ENCODE results near the gene NCS1.

DNA sequence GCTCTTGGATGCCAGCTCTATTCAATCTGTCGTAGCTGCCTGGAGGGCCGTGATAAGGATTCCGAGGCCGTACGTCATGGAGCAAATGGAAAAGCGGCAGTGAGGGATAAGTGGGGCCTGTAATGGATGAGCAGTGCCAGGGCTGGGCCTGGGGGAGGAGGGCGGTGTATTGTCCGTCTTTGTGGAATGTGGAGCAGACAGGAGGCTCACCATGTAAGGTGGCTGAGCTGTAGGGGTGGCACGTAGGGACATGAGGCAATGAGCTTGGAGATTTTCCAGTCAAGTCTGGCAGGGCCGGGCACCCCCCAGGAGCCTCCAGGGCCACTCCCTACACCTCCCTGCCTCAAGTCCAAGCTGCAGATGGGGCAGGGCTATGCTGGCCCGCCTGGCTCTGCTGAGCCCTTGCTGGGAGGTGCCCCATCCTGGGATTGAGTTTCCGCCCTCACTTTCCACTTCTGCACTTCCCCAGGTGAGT lies 29.2 kb downstream of the NCS1 start:
- TF ChIP-seq, protein P1, sequence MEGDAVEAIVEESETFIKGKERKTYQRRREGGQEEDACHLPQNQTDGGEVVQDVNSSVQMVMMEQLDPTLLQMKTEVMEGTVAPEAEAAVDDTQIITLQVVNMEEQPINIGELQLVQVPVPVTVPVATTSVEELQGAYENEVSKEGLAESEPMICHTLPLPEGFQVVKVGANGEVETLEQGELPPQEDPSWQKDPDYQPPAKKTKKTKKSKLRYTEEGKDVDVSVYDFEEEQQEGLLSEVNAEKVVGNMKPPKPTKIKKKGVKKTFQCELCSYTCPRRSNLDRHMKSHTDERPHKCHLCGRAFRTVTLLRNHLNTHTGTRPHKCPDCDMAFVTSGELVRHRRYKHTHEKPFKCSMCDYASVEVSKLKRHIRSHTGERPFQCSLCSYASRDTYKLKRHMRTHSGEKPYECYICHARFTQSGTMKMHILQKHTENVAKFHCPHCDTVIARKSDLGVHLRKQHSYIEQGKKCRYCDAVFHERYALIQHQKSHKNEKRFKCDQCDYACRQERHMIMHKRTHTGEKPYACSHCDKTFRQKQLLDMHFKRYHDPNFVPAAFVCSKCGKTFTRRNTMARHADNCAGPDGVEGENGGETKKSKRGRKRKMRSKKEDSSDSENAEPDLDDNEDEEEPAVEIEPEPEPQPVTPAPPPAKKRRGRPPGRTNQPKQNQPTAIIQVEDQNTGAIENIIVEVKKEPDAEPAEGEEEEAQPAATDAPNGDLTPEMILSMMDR (IDR thresholded peaks at IDR 0.05; ENCODE audit: low read depth, low read length), result no peak
- no peak for TF ChIP-seq EZH2phosphoT487 (IDR thresholded peaks at IDR 0.05; ENCODE audit: low read depth)
